HG02610 (cell line): ENCODE measurements around the gene MIAT.

ENCODE experiments used
- ATAC-seq: cut with Tn5 transposase; IDR thresholded peaks from one replicate; pipeline ENCODE4 v1.9.1; 2021; ENCODE audit warnings: mild to moderate bottlenecking, moderate library complexity; ENCODE audit not compliant: unreplicated experiment

Gene MIAT

GRCh38 chr22:26631282-26631681 lies 26.1 kb upstream of the MIAT start:
- no peak for ATAC-seq

- ATAC-seq, result no peak
Observed at GRCh38 chr22:26632422-26633155, 24.8 kb upstream of the MIAT start.

- ATAC-seq, result no peak
Observed at GRCh38 chr22:26634189-26634588, 23.2 kb upstream of the MIAT start.

GRCh38 chr22:26635117-26635516 lies 22.3 kb upstream of the MIAT start:
- ATAC-seq, result no peak

GRCh38 chr22:26636296-26636695 lies 21.1 kb upstream of the MIAT start:
- ATAC-seq, result no peak

- ATAC-seq, result no peak
Observed at GRCh38 chr22:26642465-26643417, 14.6 kb upstream of the MIAT start.

- ATAC-seq, result no peak
Observed at GRCh38 chr22:26643418-26644100, 13.8 kb upstream of the MIAT start.

- ATAC-seq, result no peak
Observed at GRCh38 chr22:26646158-26646557, 11.2 kb upstream of the MIAT start.

DNA sequence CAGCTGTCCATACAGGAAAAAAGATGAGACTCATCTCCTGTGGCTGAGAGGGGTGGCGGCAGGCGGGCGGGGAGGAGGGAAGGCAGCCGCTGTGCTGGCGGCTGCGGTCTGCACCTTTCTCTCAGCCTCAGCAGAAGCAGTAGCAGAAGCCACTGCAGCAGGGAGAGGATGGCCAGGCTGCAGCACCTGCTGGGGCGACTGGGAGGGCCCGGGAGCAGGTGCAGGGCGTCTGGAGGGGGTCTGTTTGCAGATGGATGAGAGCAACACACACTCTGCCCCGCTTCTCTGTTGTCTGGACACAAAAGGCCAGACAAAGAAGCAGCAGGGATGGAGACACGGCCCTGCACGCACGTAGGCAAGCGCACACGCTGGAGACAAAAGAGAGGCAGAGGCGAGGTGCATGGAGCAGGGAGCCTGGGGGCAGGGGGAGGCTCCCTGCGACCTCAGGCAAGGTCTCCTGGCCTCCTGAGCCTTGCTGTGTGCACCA lies 9.3 kb upstream of the MIAT start:
- ATAC-seq, result no peak

DNA sequence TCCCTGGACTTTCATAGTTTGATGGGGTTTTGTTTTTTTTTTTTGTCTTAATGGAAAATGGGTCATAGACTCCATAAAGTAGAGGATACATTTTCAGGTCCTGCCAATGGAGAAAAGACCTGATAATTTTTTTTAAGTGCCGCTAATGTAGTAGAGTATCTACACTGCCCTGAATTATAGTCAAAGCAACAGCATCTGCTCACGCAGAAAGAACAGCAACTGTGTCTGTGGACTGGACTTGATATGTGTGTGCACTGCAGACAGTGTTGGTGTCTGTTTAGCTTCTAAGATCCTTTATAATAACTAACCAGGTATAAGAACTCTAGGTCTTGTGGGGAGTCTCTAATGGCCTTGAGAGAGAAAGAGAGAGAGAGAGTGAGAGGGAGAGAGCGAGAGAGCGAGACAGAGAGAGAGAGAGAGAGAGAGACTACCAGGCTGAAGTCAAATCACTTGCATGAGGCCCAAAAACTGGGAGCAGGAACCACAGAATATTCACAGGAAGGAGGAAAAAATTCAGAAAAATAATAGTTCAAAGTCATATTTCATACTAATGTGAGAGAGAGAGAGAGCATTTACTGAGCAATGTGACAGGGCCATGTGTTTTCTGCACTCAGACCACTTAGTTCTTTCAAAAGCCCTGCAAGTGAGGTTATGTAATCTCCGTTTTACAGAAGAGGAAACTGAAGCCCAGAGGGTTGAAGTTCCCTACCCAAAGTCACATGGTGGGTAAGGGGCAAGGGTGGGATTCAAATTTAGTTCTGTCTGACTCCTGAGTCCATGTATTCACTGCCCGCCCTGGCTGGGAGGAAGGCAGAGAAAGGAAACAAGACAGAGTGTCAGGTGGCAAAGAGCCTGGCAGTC lies 8.6 kb upstream of the MIAT start:
- no peak for ATAC-seq

DNA sequence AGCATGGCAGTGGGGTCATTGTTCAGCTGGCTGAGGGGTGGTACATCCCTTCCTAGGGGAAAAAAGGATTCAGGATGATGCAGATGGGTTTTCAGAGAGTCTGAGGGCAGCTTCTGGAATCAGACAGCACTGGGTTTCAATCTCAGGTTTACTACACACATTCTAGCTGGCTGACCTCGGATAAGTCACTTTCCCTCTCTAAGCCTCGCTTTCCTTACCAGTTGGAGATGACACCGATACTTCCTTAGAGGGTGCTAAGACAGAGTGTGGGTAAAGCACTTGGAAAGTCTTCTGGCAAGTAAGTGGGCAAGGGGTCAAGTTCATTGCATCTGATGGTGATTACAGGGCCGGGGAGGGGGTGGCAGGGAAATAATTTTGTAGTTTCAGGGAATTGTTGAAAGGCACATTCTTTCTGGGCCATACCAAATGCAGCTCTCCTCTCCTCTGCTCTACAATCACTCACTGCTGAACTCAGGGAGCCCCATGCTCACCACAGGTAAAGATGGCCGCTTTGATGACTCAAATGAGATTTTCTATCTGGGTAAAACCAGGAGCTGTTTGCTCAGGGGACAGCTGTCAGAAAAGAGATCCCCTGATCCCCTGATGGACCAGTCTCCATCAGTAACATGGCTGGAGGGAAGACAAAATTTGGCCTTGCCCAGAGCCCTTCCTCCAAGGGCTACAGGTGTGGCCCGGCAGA lies 6.5 kb upstream of the MIAT start:
- no peak for ATAC-seq

GRCh38 chr22:26651815-26652214 lies 5.6 kb upstream of the MIAT start:
- no peak for ATAC-seq

- no peak for ATAC-seq
Observed at GRCh38 chr22:26658161-26658560, 773 bp downstream of the MIAT start.

GRCh38 chr22:26658671-26659478 lies 1.5 kb downstream of the MIAT start:
- peak; percentile 64 for ATAC-seq

GRCh38 chr22:26660356-26660755 lies 3.0 kb downstream of the MIAT start:
- no peak for ATAC-seq

DNA sequence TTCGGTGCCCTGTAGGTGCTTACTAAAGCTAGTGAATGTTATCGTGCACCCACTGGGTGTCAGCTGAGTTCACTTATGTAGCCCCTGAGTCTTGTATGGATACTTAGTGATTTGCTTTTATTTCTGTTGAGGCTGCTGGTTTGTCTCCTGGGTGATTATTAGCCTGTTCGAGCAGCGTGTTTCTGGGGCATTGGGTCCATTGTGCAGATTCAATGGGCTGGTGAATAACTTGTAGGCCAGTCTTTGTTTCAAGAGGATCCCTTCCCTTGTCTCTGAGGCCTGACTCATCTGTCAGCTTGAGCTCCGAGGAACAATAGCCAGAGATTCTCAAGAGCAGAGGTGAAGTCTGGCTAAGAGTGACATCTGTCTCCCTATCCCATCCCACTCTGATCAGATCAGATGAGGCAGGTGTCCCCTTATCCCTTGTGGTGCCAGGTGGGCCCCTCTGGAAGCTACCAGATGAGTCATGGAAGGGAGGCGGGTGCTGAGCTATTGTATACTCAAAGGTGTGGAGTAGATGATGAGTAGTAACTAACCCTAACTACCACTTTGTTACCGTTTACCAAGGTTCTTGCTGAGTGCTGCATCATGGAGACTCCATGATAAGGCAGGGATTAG lies 3.7 kb downstream of the MIAT start:
- no peak for ATAC-seq

DNA sequence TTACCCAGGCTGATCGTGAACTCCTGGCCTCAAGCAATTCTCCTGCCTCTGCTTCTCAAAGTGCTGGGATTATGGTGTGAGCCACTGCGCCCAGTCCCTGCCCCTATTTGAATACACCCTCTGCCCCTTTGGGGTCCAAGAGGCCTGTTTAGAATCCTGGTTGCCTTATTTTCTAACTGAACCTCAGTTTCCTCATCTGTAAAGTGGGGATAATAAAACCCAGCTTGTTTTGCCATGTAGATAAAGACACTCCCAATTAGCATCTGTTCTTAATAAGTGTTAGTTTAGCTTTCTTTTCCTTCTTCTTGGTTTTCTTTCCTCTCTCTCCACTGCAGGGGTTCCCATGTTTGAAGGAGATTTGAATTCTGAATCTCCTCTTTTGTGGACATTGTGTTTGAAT lies 4.8 kb downstream of the MIAT start:
- no peak for ATAC-seq

DNA sequence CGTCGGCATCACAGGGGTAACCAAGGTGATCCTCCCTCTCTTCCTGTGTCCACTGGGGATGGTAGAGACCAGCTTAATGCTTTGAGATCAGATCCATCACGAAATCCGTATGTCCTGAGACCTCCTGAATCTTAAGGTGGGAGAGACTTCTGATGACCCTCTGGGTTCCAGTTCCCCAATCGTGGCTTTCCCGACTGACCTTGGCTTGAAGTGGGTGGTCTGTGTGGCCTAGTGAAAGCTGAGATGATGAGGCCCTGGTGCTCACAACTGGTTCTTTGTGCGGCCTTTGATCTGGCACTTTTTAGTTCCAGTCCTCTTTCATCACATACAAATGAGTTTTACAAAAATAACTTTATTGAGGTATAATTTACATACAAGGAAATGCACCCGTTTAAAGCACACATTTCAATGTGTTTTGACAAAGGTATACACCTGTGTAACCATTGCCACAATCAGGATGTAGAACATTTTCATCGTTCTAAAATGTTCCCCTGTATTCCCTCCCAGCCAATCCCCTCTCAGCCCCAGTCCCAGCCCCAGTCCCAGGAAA lies 6.1 kb downstream of the MIAT start:
- ATAC-seq, result no peak
